ENCODE data around the gene SELENOK.
"Not testable (repeated sequence)": the region's sequence is repeated elsewhere in the genome, so short reads cannot be mapped to it uniquely, and the experiment has no call there.

The SELENOK gene

DNA sequence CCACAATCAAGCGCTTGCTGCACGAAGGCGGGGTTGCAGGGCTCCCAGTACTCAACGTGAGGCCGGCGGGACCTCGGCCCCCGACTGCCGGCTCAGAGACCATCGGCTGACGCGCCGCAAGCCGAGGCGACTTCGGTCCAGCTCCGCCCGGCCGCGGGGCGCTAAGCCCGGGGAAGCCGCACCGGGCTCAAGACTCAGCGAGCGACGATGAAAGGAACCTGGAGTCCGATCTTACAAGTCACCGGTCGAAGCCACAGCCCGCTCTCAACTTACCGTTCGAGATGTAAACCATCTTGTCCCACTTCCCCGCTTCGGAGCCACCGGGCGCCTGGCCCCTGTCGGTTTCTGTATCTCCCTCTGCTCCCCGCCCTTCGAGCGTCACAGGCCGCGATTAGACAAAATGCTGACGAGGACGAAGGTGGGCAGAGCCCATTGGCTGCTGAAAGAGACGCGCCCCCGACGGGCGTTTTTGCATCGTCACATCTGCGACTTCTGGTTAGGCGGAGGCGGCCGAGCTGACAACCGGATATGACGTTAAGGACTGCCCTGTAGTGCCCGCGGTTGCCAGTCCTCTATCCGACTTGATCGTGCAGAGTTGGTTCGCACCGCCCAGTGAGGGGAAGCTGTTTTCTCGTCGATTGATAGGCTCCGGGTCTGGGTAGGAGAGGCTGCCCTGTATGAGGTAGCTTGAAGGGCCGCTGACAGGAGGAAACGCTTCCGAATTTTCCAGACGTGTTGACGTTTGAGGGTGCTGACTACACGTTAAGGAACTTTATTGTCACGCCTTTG is at the start of gene SELENOK:
Gene SELENOK, minus strand, starts transcription at position 363 of the 789 bp plus-strand sequence.
- peak; percentile 76 for DNase-seq

DNA sequence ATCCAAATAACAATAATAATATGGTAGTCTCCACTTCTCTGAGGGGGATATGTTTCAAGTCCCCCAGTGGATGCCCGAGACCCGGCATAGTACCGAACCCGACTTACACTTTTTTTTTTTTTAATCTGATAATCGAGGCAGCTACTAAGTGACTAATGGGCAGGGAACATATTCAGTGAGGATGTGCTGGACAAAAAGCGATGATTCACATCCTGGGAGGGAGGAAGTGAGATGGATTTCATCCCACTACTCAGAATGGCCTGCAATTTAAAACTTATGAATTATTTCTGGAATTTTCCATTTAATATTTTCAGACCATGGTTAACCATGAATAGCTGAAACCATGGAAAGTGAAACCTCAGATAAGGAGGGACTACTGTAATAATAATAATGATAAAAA is 49.5 kb upstream of the SELENOK start:
- no peak for DNase-seq

DNA sequence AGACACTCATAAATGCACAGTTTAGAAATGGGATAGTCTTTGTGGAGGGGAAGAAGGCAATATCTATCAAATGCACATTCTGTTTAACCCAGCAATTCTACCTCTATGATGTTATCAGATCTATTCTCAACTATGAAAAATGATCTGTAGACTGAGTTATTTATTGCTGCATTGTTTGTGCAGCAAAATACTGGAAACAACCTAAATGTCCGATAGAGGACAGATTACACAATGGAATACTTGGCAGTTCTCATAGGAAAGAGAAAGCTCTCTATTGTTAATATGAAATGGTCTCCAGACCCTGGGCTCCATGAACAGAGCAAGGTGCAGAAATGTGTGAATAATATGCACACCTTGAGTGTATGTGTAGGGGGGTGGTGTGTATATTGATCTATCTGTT is 49.0 kb upstream of the SELENOK start:
- no peak for DNase-seq

DNA sequence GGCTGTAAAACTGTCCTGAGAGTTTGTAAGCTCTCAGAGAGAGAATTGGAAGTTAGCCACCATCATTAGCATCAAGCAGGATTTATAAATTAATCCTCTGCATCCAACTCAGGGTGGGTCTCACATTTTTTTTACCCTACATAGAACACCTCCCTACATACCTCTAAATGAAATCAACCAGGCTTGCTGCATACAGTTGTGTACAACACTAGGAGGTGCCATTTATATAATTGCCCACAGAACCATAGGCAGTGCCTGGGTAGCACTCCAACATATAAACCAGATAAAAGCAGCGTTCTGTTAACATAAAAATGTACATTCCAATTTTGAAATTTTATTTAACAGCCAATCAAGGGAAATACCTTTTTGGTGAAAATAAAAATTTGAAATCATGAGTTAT is 48.2 kb upstream of the SELENOK start:
- DNase-seq: no peak

GRCh38 chr3:53939086-53939582 is 47.5 kb upstream of the SELENOK start:
- no peak for DNase-seq

- DNase-seq: no peak
Observed at GRCh38 chr3:53938645-53939044, 47.0 kb upstream of the SELENOK start.

- DNase-seq: no peak
Observed at GRCh38 chr3:53936347-53936746, 44.7 kb upstream of the SELENOK start.

DNA sequence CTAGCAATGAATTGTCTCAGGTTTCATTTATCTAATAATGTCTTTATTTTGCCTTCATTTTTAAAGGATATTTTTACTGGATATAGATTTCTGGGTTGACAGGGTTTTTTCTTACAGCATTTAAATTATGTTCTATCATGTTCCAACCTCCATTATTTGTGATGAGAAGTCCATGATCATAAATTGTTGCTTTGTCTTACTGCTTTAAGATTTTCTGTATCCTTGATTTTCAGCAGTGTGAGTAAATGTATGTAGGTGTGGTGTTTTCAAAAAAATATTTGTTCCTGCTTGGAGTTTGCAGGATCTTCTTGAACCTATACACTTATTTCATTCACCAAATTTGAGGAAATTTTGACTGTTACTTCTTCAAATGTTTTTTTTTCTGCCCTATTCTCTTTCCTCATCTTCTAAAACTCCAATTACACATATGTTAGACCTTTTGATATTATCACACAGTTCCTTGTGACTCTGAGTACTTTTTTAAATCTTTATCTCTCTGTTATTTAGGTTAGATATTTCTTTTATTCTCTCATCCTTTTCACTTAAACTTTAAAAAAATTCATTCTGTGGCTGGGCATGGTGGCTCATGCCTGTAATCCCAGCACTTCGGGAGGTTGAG is 43.7 kb upstream of the SELENOK start:
- DNase-seq: no peak

- not testable (repeated sequence) for DNase-seq
Observed at GRCh38 chr3:53927208-53927872, 35.7 kb upstream of the SELENOK start.

GRCh38 chr3:53921296-53921695 is 29.6 kb upstream of the SELENOK start:
- DNase-seq: no peak

DNA sequence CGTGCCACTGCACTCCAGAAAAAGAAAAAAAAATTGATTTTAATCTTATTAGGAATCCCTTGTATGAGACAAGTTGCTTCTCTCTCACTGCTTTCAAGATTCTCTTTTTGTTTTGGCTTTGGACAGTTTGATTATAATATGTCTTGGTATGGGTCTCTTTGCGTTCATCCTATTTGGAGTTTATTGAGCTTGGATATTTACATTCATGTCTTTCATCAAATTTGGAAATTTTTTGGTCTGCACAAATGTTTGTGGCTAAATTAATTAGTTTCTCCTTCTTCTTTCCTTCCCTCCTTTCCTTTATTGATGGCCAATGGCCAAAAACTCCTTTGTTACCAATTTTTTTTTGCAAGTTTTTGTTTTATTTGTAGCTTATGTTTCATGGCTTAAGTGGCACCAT is 28.1 kb upstream of the SELENOK start:
- DNase-seq: no peak

GRCh38 chr3:53913401-53913800 is 21.7 kb upstream of the SELENOK start:
- no peak for DNase-seq

GRCh38 chr3:53902711-53903110 is 11.1 kb upstream of the SELENOK start:
- no peak for DNase-seq

GRCh38 chr3:53902067-53902466 is 10.4 kb upstream of the SELENOK start:
- no peak for DNase-seq

GRCh38 chr3:53900666-53901331 is 9.1 kb upstream of the SELENOK start:
- no peak for DNase-seq

DNA sequence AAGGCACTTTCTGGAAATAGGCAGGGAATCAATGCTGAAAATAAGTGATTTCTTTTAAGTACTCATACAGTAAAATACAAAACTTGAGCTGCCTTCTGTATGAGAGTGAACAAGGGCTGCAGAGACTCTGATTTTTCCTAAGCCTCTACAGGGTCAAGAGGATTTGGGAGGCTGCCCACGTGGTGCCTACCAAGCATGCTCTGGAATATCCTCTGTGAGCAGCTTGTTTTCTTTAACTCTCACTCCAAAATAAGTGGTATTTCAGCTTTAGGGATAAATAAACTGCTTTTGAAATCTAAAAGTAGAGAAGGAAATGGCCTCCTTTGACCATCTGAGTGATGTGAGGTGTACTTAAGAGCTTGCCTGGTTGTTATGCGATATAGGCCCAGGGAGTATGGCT is 8.1 kb upstream of the SELENOK start:
- DNase-seq: no peak

- no peak for DNase-seq
Observed at GRCh38 chr3:53892286-53892637, 603 bp upstream of the SELENOK start.

DNA sequence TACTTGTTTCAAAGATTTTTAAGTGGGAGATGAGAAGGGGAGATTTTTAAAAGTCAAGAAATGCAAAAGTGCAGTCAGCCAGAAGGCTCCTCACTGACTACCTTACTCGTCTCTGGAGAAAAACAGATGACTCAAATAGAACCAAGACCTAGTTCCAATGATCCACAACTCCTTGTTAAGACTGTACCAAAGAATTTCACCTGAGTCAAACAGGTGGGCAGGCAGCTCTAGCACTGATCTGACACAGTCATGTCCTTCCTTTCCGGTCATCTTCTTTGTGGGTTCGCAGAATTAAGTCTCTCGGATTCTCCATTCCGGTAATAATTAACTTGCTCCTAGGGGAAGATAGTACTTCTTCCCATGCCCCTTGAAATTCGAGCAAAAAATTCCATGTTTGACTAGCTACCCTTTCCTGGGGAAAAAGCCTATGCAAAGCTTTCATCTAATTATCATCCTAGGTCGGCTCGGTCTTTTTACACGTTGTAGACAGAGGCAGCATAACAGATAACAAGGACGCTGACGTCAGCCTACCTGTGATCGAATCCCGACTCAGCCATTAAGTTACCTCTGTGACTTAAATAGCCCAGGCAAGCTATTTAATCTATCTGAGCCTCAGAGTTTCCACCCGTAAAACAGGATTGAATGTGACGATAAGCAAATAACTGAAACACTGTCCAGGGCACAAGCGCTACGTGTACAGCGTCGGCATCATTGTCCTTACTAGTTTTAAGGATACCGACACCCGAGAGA is 758 bp downstream of the SELENOK start:
- DNase-seq: no peak

DNA sequence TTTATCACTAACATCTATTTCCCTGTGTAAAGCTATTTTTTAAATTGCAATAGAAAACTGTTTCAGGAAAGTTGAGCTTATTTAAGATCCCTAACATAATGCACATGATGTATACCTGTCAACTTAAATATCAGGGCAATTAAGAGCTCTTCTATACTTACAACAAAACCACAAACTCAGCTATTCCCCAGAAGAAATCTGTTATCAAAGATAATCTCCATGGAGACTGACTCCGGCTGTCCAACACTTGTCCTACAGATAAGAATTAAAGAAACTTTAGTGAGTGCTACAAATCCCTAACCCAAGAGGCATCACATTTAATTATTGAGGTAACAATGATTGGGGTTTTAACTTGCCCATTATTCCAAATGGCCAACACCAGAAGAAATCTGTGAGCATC is 3.4 kb downstream of the SELENOK start:
- no peak for DNase-seq

DNA sequence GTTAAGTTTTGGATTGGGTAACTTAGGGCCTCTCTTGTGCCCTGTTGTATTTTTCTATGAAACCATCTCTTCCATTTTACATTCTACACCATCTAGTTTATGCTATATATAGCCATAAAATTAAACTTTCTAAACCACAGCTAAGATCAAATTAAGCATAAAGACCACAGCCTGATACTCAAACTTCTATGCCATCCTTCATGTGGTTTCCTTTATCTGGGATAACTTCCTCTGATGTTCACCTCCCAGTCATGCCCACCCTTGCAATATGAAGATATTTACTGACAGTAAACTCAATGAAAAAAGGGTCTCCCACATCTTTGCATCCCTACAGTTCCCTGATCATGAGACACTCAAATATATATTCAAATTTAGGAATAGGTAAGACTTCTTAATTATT is 4.2 kb downstream of the SELENOK start:
- no peak for DNase-seq

DNA sequence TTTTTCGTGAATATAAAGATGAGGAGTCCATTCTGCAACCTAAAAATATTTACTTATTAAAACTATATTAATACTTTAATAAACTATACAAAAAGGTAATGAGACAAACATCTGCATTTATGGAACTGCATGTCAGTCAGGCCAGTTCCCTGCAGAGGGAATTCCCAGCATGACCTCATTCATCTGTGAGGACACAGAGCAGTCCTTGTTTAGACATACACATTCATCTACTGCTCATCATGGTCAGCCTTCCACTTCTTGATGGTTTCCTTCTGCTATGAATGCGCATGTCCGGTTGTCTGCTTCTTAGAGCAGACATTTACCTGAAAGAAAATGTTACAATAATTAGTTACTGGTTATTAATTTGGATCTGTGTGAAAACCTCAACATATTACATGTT is 6.4 kb downstream of the SELENOK start:
- no peak for DNase-seq

DNA sequence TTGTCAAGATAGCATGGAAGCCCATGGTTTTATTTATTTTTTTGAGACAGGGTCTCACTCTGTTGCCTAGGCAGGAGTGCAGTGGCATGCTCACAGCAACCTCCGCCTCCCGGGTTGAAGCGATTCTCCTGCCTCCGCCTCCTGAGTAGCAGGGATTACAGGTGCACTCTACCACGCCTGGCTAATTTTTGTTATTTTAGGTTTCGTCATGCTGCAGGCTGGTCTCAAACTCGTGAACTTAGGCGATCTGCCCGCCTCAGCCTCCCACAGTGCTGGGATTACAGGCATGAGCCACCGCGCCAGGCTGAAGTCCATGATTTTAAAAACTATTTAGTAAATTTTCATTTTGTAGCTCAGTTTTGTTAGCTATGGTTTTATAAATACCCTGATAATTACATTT is 7.0 kb downstream of the SELENOK start:
- DNase-seq: no peak

- DNase-seq: no peak
Observed at GRCh38 chr3:53883008-53883407, 8.7 kb downstream of the SELENOK start.

Data from NCI-H1436 treated with DMSO at 0.1 percent for 48 hours (cell line).